ENCODE results near the gene EFCC1.

EFCC1 gene

GRCh38 chr3:129001101-129001805 is at the start of gene EFCC1:
EFCC1 (plus strand) TSS chr3:129001304; CDS start chr3:129001629, 325 bp downstream.
- in situ Hi-C loops (cut with HindIII; ENCODE audit: low sequenced_read_pairs): no loop called here

GRCh38 chr3:128956440-128956839 is 44.7 kb upstream of the EFCC1 start:
- in situ Hi-C loops (cut with HindIII; ENCODE audit: low sequenced_read_pairs): no loop called here

DNA sequence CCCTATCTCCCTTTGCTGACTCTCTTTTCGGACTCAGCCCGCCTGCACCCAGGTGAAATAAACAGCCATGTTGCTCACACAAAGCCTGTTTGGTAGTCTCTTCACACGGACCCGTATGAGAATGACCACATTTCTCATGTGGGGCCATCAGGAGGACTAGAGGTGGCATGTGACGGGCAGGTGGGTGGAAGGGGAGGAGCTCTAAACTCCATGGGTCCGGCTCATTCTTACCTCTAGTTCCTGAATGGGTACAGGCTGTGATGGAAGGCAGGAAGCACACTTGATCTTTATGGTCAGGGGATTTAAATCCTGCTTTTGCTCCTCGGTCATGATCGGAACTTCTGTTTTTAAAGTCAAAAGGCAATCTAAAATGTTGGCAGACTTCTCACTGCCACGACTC is 35.8 kb upstream of the EFCC1 start:
- in situ Hi-C loops (cut with HindIII; ENCODE audit: low sequenced_read_pairs): no loop called here

DNA sequence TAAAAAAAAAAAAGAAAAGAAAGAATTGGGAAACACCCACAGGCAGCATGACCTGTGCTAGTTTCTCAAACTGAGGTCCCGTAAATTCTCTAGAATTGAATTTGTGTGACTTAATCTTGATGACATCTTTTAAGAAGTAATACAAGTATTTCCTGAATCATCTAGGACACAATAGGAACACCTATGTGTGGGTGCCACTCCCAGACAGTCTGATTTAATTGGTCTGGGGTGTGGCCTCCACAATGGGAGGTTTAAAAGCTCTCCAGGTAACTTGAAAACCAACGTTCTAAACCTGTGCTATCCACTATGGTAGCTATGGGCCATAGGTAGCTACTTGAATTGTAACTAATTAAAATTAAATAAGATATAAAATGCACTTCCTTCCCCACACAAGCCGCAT is 35.3 kb upstream of the EFCC1 start:
- in situ Hi-C loops (cut with HindIII; ENCODE audit: low sequenced_read_pairs): no loop called here

- in situ Hi-C loops (cut with HindIII; ENCODE audit: low sequenced_read_pairs): no loop called here
These were observed 33.3 kb upstream of the EFCC1 start for GRCh38 chr3:128967748-128968355.

DNA sequence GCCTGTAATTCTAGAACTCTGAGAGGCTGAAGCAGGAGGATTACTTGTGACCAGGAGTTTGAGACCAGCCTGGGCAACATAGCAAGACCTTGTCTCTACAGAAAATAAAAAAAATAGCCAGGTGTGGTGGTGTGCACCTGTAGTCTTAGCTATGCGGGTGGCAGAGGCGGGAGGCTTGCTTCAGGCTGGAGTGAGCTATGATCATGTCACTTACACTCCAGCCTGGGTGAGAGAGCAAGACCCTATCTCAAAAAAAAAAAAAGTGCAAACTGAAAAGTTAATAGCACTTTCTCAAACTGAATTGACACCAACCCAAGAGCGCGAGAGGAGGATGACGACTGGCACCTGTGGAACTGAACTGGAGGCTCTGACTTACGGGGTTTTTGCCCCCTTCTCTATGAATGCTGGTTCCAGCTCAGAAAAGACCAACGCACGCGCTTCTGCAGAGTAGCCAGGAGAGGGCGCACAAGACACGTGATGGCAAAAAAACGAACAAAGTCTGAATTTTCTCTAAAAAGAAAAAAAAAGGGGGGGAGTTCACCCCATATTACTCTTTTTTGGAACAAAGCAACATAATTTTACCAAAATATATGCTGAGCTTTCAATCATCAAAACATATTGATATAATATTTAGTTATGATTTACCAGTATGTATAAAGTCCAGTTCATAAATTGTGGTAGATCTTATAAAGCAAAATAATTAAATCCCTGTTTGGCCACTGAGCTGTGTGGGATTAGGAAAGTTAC is 30.9 kb upstream of the EFCC1 start:
- in situ Hi-C loops (cut with HindIII; ENCODE audit: low sequenced_read_pairs): no loop called here

- in situ Hi-C loops (cut with HindIII; ENCODE audit: low sequenced_read_pairs): no loop called here
These were observed 30.4 kb upstream of the EFCC1 start for GRCh38 chr3:128970740-128971047.

GRCh38 chr3:128971421-128972100 is 29.5 kb upstream of the EFCC1 start:
- in situ Hi-C loops (cut with HindIII; ENCODE audit: low sequenced_read_pairs): no loop called here

- in situ Hi-C loops (cut with HindIII; ENCODE audit: low sequenced_read_pairs): no loop called here
These were observed 27.0 kb upstream of the EFCC1 start for GRCh38 chr3:128973988-128974564.

- in situ Hi-C loops (cut with HindIII; ENCODE audit: low sequenced_read_pairs): no loop called here
These were observed 25.8 kb upstream of the EFCC1 start for GRCh38 chr3:128975276-128975675.

DNA sequence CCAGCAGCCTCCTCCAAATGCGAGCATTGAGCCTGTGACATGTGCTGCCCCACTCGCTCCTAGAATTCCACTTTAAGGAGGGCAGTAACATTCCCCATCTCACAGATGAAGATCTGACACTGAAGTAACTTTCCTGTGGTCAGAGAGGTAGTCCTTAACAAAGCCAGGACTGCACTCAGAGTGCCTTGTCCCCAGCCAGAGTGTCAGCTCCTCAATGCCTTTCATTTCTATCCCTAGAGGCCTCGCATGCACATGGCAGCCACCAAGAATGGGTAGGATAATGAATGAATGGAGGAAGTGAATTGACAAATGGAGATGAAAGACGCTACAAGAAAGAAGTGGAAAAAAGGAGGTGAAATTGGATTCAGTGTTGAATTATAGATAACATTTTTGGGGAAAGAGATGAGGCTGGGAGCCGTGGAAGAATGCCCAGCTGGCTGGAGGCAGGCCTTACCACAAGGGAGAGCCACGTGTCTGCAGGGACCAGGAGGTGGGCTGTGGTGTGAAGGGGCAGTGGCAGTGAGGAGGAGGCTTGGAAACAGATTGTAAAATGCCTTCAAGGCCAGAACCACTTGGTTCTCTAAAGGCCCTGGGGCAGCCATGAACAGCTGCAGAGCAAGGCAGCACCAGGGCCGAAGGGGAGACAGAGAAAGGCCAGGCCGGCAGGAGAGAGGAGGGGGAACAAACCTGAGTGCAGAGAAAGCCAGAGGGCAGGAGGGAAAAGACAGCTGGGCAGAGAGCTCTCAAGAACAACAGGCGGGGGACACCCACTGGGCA is 17.6 kb upstream of the EFCC1 start:
- in situ Hi-C loops (cut with HindIII; ENCODE audit: low sequenced_read_pairs): loop anchor here (5.0 kb wide), 1 partner anchor 34 kb away; no protein-coding TSS in a partner anchor

DNA sequence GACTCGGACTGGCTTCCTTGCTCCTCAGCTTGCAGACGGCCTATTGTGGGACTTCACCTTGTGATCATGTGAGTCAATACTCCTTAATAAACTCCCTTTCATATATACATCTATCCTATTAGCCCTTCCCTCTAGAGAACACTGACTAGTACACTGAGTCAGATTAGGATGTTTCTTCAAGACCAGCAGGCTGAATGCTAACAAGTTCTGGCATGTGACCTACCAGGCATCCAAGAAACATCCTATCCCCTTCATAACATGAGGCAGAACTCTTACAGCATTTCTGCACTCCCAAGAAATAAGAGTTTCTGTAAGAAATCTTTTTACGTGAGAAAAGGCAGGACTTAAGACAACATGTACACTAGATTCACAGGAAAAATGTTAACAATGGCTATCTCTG is 16.5 kb upstream of the EFCC1 start:
- in situ Hi-C loops (cut with HindIII; ENCODE audit: low sequenced_read_pairs): loop anchor here (5.0 kb wide), 1 partner anchor 33 kb away; no protein-coding TSS in a partner anchor

DNA sequence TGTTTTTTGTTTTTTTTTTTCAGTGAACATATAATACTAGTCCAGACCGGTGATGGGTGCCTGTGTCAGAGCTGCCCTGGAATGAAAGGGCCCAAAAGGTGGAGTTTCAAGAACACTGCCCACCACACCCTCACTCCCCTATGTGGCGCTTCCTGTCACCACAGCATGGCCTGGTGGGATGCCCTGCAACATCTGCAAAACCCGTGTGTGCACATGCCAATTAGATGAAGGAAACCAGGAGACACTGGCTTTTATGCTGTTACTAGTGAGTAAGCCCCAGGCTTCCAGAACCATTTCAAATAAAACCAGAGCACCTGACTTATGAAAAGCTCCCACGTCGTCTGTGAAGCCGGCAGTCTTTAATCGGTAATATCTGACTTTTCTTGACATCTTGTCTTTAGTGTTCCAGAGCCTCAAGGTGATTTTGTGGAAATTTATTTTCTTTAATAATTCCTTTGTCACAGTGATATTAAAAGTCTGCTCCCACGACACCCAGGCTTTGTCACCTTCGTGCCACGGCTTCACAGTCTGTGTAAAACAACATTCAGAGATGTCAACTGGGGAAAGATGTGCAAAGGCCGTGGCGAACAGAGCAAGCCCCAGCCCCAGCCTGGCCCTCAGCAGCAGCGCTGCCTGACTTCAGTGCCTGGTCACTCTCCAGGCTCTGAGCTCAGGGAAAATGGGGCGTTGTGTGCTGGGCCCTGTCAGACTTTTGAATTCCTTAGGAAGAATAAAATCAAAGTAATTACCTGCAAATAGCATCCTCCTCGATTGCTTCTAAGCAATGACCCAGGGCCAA is 13.6 kb upstream of the EFCC1 start:
- in situ Hi-C loops (cut with HindIII; ENCODE audit: low sequenced_read_pairs): no loop called here

- in situ Hi-C loops (cut with HindIII; ENCODE audit: low sequenced_read_pairs): no loop called here
These were observed 12.8 kb upstream of the EFCC1 start for GRCh38 chr3:128988286-128988685.

DNA sequence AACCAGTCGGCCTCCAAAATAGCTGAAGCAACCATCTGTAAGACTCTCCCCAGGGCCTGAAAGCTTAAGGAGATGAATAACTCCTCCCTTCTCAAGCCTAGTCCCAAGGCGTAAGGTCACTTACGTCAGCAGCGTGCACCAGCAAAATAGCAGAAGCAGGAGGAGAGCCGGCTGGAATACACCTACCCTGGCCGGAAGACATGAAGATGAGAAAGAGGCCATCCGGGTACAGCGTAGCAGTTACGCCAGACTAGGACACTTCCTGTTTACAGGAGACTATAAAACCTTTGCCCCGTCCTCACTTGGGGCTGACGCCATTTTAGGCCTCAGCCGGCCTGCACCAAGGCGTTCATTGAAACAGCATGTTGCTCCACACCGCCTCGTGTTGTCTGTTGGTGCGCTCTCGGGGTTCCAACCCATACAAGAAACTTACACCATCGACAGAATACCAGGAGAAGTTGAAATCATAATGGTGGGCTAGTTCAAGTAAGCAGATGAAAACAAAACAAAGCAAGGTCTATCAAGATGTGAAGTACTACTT is 9.7 kb upstream of the EFCC1 start:
- in situ Hi-C loops (cut with HindIII; ENCODE audit: low sequenced_read_pairs): loop anchor here (5.0 to 10.0 kb wide), 2 partner anchors 74 to 243 kb away; no protein-coding TSS in a partner anchor

DNA sequence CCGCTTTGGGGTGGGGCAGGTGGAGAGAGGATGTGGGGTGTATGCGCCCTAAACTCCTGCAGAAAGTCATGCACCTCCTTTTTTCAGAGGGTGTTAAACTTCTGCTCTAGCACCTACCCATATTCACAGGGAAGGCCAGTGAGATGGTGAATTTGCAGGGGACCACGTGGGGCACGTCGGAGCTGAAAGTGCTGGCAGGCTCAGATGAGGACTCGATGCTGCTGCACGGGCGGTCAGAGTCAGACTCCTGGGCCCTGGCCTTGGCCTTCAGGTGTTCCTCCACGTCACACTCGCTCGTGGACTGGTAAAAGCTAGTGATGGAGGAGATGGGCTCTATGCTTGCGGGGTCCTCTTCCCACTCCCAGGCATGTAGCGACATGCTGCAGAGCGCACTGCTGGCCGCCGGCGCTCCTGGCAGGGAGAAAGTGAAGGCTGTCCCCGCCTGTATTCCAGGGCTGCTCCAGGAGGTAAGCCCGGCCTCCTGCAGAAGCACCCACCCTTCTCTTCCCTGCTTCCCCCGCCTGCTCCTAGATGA is 8.1 kb upstream of the EFCC1 start:
- in situ Hi-C loops (cut with HindIII; ENCODE audit: low sequenced_read_pairs): loop anchor here (5.0 to 10.0 kb wide), 2 partner anchors 76 to 242 kb away; no protein-coding TSS in a partner anchor

- in situ Hi-C loops (cut with HindIII; ENCODE audit: low sequenced_read_pairs): loop anchor here (5.0 to 10.0 kb wide), 2 partner anchors 76 to 241 kb away; no protein-coding TSS in a partner anchor
These were observed 7.5 kb upstream of the EFCC1 start, which contains the start of gene CFAP92 for GRCh38 chr3:128993461-128994172. CFAP92 (minus strand) TSS chr3:128994076; CDS start chr3:128993304, 772 bp downstream.

GRCh38 chr3:128994173-128994512 is 7.0 kb upstream of the EFCC1 start:
- in situ Hi-C loops (cut with HindIII; ENCODE audit: low sequenced_read_pairs): loop anchor here (5.0 to 10.0 kb wide), 2 partner anchors 77 to 241 kb away; no protein-coding TSS in a partner anchor
